ENCODE results near the gene CACTIN.

The CACTIN gene

GRCh38 chr19:3614858-3615505 is 11.6 kb downstream of the CACTIN start:
- Histone ChIP-seq H3K4me1 (ENCODE audit: insufficient read depth, low read length, severe bottlenecking) (no peaks in the 10 kb centered on the region), H3K27me3 (ENCODE audit: insufficient read depth, low read length) (no peaks in the 10 kb centered on the region), H3K9me2 (ENCODE audit: low read depth, low read length) (no peaks in the 10 kb centered on the region), H3K36me3 (ENCODE audit: insufficient read depth, low read length) (peaks cover 28% of the 10 kb centered on the region), H3K4me2 (ENCODE audit: low read length) (no peak overlapping the region), H3K27ac (ENCODE audit: low read depth, low read length, poor library complexity, severe bottlenecking) (no peak overlapping the region), H2AFZ (ENCODE audit: low read length) (no peak overlapping the region), H3K79me2 (ENCODE audit: insufficient read depth, low read length) (no peaks in the 10 kb centered on the region), H4K20me1 (ENCODE audit: insufficient read depth, low read length) (no peaks in the 10 kb centered on the region), H3F3A (ENCODE audit: insufficient read depth, low read length) (no peaks in the 10 kb centered on the region), H3K9me3 (ENCODE audit: low read length) (no peaks in the 10 kb centered on the region), H3K9ac (ENCODE audit: low read length) (no peak overlapping the region), H3K4me3 (ENCODE audit: low read depth, low read length, poor library complexity, severe bottlenecking) (no peak overlapping the region)
- no peak for TF ChIP-seq CTCF (IDR thresholded peaks at IDR 0.05; ENCODE audit: low read length)
- no peak for TF ChIP-seq EZH2 (IDR thresholded peaks at IDR 0.05; ENCODE audit: borderline replicate concordance, low read length)

DNA sequence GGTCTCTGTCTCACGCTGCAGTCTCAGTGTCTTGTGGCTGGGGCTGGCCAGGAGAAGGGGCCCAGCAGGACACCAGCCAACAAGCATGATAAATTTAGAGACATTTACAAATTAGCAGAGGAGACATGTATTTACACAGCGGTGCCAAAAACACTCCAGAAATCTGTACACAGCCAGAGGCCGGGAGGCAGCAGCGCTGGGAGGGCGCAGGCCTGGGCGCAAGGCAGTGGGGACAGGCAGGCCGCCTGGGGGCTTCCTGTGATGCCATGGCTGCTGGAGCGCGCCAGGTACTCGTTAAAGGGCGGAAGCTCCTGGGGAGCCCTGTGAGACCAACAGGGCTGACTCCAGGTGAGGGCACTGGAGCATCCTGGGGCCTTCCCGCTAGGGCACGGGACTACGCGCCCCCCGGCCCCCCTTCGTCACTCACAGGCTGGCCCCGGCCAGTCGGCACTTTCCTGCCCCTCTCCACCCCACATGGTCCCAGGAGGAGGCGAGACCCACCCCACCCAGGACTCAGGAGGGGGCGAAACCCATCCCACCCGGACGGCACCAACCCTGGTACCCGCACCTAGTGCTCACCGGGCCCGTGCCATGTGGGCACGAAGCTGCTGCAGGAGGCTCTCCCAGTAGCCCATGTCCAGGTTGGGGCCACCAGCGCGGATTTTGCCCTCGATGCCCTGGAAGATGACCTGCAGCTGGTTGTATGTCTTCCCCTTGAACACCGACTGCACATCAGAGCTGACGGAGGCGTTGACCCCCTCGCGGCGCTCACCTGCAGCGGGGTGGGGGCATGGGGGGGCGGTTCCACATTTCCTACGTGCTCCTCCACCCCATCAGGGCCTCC is 12.6 kb downstream of the CACTIN start:
- no peaks in the 10 kb centered on the region for H3F3A ChIP-seq (ENCODE audit: insufficient read depth, low read length)
- H3K79me2 ChIP-seq (ENCODE audit: insufficient read depth, low read length) = no peaks in the 10 kb centered on the region
- H3K4me3 ChIP-seq (ENCODE audit: low read depth, low read length, poor library complexity, severe bottlenecking) = no peak overlapping the region
- H4K20me1 ChIP-seq (ENCODE audit: insufficient read depth, low read length) = no peaks in the 10 kb centered on the region
- H3K9ac ChIP-seq (ENCODE audit: low read length) = no peak overlapping the region
- no peak overlapping the region for H3K27ac ChIP-seq (ENCODE audit: low read depth, low read length, poor library complexity, severe bottlenecking)
- peaks cover 28% of the 10 kb centered on the region for H3K36me3 ChIP-seq (ENCODE audit: insufficient read depth, low read length)
- H2AFZ ChIP-seq (ENCODE audit: low read length) = no peak overlapping the region
- no peaks in the 10 kb centered on the region for H3K9me2 ChIP-seq (ENCODE audit: low read depth, low read length)
- H3K27me3 ChIP-seq (ENCODE audit: insufficient read depth, low read length) = no peaks in the 10 kb centered on the region
- no peak for TF ChIP-seq CTCF (IDR thresholded peaks at IDR 0.05; ENCODE audit: low read length)
- no peak for TF ChIP-seq EZH2 (IDR thresholded peaks at IDR 0.05; ENCODE audit: borderline replicate concordance, low read length)
- no peaks in the 10 kb centered on the region for H3K4me1 ChIP-seq (ENCODE audit: insufficient read depth, low read length, severe bottlenecking)
- H3K4me2 ChIP-seq (ENCODE audit: low read length) = no peak overlapping the region
- H3K9me3 ChIP-seq (ENCODE audit: low read length) = no peaks in the 10 kb centered on the region

GRCh38 chr19:3612901-3613741 is 13.5 kb downstream of the CACTIN start:
- H3K4me3 ChIP-seq (ENCODE audit: low read depth, low read length, poor library complexity, severe bottlenecking) = no peak overlapping the region
- TF ChIP-seq EZH2 (IDR thresholded peaks at IDR 0.05; ENCODE audit: borderline replicate concordance, low read length) (no peak), CTCF (IDR thresholded peaks at IDR 0.05; ENCODE audit: low read length) (no peak)
- no peak overlapping the region for H2AFZ ChIP-seq (ENCODE audit: low read length)
- no peak overlapping the region for H3K4me2 ChIP-seq (ENCODE audit: low read length)
- H3K9me2 ChIP-seq (ENCODE audit: low read depth, low read length) = no peaks in the 10 kb centered on the region
- no peaks in the 10 kb centered on the region for H3K27me3 ChIP-seq (ENCODE audit: insufficient read depth, low read length)
- H3K79me2 ChIP-seq (ENCODE audit: insufficient read depth, low read length) = no peaks in the 10 kb centered on the region
- no peaks in the 10 kb centered on the region for H3F3A ChIP-seq (ENCODE audit: insufficient read depth, low read length)
- no peaks in the 10 kb centered on the region for H4K20me1 ChIP-seq (ENCODE audit: insufficient read depth, low read length)
- H3K9ac ChIP-seq (ENCODE audit: low read length) = no peak overlapping the region
- peaks cover 28% of the 10 kb centered on the region for H3K36me3 ChIP-seq (ENCODE audit: insufficient read depth, low read length)
- no peaks in the 10 kb centered on the region for H3K4me1 ChIP-seq (ENCODE audit: insufficient read depth, low read length, severe bottlenecking)
- no peaks in the 10 kb centered on the region for H3K9me3 ChIP-seq (ENCODE audit: low read length)
- H3K27ac ChIP-seq (ENCODE audit: low read depth, low read length, poor library complexity, severe bottlenecking) = no peak overlapping the region

Measured in OCI-LY1 (cell line).